Astrocyte of the spinal cord (primary cell): ENCODE data around the gene SLC24A1.

Experiments
- DNase-seq: peaks from one replicate; pipeline ENCODE4 v3.0.0; 2011; ENCODE audit warnings: low read depth, low spot score
- H3K4me3 ChIP-seq: 2 replicates; pipeline ENCODE4 v1.5.1; 2011; ENCODE audit warnings: low read depth, mild to moderate bottlenecking, low read length, moderate library complexity
- in situ Hi-C: cut with HindIII; loops from 2 replicates; pipeline ENCODE4 v1.10.0; 2017; ENCODE audit warnings: low sequenced_read_pairs
- TF ChIP-seq, protein P1 (sequence below): IDR thresholded peaks from 2 replicates; pipeline ENCODE4 v1.5.1; 2012; ENCODE audit warnings: low read depth, mild to moderate bottlenecking, low read length, inconsistent platforms

SLC24A1 gene

DNA sequence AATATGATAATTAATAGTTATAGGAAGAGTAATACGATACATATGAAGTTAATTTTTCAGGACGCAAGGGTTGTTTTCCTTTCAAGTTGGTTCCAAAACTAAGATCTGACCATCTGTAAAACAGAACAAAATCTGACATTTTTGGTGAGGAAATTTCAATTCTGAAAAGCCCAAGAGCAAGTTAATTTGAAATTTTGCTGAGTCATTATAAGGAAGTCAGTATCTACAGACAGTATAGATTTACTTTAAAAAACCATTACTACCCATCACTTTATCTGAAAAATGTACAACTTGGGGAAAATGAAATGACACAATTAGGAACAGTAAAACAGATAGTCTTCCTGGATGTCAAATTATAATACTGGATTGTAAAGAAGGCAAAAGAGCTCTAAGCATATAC lies 23.3 kb upstream of the SLC24A1 start:
- in situ Hi-C loops: no loop called here
- TF ChIP-seq, protein P1, sequence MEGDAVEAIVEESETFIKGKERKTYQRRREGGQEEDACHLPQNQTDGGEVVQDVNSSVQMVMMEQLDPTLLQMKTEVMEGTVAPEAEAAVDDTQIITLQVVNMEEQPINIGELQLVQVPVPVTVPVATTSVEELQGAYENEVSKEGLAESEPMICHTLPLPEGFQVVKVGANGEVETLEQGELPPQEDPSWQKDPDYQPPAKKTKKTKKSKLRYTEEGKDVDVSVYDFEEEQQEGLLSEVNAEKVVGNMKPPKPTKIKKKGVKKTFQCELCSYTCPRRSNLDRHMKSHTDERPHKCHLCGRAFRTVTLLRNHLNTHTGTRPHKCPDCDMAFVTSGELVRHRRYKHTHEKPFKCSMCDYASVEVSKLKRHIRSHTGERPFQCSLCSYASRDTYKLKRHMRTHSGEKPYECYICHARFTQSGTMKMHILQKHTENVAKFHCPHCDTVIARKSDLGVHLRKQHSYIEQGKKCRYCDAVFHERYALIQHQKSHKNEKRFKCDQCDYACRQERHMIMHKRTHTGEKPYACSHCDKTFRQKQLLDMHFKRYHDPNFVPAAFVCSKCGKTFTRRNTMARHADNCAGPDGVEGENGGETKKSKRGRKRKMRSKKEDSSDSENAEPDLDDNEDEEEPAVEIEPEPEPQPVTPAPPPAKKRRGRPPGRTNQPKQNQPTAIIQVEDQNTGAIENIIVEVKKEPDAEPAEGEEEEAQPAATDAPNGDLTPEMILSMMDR: no peak
- DNase-seq: no peak
- H3K4me3 ChIP-seq: no peak overlapping the region

DNA sequence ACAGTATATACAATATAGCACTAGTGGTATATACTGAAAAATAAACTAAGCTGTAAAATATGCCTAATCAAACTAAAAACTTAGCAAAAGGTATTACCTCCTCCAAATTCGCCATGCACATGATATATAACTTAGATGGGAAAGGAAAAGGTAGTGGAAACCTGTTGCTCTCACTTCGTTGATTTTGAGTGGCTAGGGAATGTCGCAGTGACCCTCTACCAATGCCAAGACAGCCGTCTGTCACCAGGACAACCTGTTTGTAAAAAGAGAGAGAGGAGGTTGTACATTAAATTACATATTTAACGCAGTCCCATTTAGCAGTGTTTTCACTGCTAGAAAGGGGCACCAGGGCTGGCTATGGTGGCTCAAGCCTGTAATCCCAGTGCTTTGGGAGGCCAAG lies 22.1 kb upstream of the SLC24A1 start:
- H3K4me3 ChIP-seq: no peak overlapping the region
- TF ChIP-seq, protein P1: no peak
- in situ Hi-C loops: no loop called here
- no peak for DNase-seq

DNA sequence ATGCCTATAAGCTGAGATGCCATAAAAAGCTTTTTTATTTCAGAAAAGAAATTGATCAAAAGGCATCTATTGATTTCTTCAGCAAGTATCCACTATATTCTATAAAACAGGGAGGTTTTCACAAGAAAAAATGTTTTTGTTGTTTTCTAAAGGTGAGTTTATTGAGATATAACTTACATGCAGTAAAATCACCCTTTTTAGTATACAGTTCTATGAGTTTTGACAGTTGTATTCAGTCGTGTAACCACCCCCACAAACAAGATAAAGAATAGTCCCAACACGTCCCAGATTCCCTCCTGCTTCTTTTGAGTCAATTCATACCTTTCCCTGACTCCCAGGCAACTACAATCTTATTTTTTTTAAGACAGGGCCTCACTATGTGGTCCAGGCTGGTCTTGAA lies 18.6 kb upstream of the SLC24A1 start:
- TF ChIP-seq, protein P1: no peak
- H3K4me3 ChIP-seq: no peak overlapping the region
- DNase-seq: no peak
- in situ Hi-C loops: no loop called here

DNA sequence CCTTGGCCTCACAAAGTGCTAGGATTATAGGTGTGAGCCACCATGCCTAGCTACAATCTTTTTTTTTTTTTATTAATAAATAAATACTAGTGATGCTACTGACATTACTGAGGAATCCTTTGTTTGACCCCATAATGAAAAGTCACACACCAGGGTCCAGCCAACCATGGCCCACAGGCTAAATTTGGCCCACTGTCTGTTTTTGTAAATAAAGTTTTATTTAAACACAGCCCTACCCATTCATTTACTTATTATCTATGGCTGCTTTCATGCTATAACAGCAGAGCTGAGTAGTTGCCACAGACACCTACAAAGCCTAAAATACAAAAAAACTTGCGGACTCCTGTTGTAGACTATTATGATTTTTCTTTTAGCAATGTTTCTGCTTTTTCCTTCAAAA lies 18.2 kb upstream of the SLC24A1 start:
- TF ChIP-seq, protein P1: no peak
- DNase-seq: no peak

DNA sequence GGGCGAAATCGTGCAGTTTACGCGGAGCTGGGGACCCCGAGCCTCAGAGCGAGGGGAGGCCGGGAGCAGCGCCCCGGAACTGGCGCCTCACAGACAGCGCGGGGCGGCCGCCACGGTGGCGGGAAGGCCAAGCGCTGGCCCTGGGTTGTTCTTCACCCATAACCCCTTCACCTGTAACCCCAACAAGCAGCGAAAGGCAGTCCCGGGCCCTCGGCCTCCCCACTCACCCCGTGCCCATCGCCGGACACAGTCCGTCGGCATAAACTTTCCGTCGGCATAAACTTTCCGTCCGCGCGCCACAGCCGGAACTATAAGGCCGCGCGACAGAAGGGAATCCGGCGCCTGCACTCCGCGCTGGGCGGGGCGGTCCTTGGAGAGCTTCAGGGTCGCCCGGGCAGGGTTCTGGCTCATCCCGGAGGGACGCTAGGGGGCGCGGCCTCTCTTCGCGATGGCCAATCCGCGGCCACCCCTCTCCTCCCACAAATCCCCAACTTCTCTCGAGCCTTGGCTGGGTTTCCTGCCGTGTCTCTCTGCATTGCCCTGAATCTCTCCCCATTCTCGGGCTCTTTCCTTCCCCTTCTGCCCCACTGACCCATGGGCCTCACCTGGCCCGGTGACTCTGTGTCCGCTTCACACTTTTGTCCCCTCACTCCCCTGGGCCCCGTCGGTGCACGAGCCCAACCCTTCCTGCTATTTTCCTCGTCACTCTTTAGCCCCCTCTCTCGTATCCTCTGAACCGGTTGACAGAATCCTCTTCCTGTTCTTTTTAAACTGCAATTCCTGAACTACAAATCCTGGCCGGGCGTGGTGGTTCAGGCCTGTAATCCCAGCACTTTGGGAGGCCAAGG lies 10.6 kb upstream of the SLC24A1 start, which contains the start of gene INTS14:
Gene INTS14, minus strand, starts transcription at position 261 of the 848 bp plus-strand sequence. CDS start 3,751 bp downstream, outside the sequence.
- DNase-seq: peak; percentile 98
- in situ Hi-C loops: no loop called here
- H3K4me3 ChIP-seq: peak within 1 kb of the TSS; percentile 72
- TF ChIP-seq, protein P1: peak; percentile 62

More for the DNA sequence above, 18.2 kb upstream of the SLC24A1 start:
- no peak overlapping the region for H3K4me3 ChIP-seq
- in situ Hi-C loops: no loop called here

DNA sequence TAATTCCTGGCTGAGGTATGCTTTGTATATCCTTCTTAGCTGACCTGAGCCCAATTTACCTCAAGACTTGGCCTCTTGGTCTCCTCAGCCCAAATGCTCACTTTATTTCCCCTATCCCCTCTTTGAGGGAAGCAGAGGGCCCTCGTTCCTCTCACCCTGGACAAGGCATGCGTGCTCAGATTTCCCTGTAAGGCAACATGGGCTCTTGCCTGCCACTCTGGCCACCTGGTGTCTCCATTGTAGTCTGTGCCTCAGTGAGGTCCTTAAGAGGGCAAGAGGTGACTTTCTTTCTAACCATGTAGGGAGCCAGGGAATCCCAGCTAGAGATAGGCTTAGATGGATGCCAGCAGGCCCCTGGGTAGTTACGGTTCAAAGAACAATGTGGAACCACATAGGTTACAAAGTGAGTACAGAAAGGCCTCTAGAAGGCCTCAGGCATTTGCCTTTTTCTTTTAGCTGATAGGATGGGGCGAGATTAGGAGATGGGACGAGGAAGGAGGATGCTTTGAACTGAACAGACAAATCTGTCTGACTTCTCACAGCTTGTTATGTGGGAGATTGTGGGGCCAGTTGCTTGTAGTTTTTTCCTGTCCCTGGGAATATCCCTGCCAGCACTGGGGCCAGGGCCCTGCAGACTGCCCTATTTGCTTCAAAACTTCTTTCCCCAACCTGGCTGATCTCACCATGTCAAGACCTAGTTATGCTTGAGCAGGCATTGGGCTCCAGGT lies 9.7 kb upstream of the SLC24A1 start:
- no peak for DNase-seq
- TF ChIP-seq, protein P1: no peak
- in situ Hi-C loops: no loop called here
- H3K4me3 ChIP-seq: peak overlapping the region; percentile 72
